ENCODE data around the gene TTC23.

- TF ChIP-seq CTCF (optimal IDR thresholded peaks at IDR 0.05 in 1 of 3, IDR thresholded peaks at IDR 0.05 in 1 of 3, conservative IDR thresholded peaks at IDR 0.05 in 1 of 3; ENCODE audit: extremely low read depth in 1 of 3, insufficient read depth in 2 of 3, low read length in 3 of 3) (no peak), EZH2 (IDR thresholded peaks at IDR 0.05; ENCODE audit: low read length) (no peak)
Observed at GRCh38 chr15:99180086-99180963, 69.1 kb downstream of the TTC23 start.
